ENCODE measurements around the gene MGAT4C. TPM values are rescaled to one million over a fixed set of nuclear protein-coding genes. Genes with fewer than 3 reads are reported as not detected.
"Not testable (repeated sequence)": the region's sequence is repeated elsewhere in the genome, so short reads cannot be mapped to it uniquely, and the experiment has no call there.

MGAT4C gene
- polyA plus RNA-seq, 6 donors from 2014 or later, result not detected

- no peaks in the 10 kb centered on the region for H3K4me1 Mint-ChIP-seq
- no peak overlapping the region for H3K4me3 Mint-ChIP-seq
- no peak overlapping the region for H3K27ac Mint-ChIP-seq
- DNase-seq (no peak), ATAC-seq (ENCODE audit: low read depth in 2 of 2) (no peak)
- no peaks in the 10 kb centered on the region for H3K36me3 Mint-ChIP-seq
- no peaks in the 10 kb centered on the region for H3K27me3 Mint-ChIP-seq
- no peaks in the 10 kb centered on the region for H3K9me3 Mint-ChIP-seq
Observed at GRCh38 chr12:86145156-86145555, 111.0 kb downstream of the MGAT4C start.

- no peak for ATAC-seq (ENCODE audit: low read depth in 2 of 2)
- no peak overlapping the region for H3K27ac Mint-ChIP-seq
- no peak overlapping the region for H3K4me3 Mint-ChIP-seq
- peaks cover 0 to 2% (median 0%) of the 10 kb centered on the region in 7 donors for H3K9me3 Mint-ChIP-seq
- no peak for DNase-seq
- no peaks in the 10 kb centered on the region for H3K4me1 Mint-ChIP-seq
- no peaks in the 10 kb centered on the region for H3K27me3 Mint-ChIP-seq
- no peaks in the 10 kb centered on the region for H3K36me3 Mint-ChIP-seq
Observed at GRCh38 chr12:86143162-86143561, 113.0 kb downstream of the MGAT4C start.

- DNase-seq, result no peak
- H3K27me3 Mint-ChIP-seq, result no peaks in the 10 kb centered on the region
- no peaks in the 10 kb centered on the region for H3K4me1 Mint-ChIP-seq
- no peak overlapping the region for H3K27ac Mint-ChIP-seq
- H3K36me3 Mint-ChIP-seq, result no peaks in the 10 kb centered on the region
- no peak overlapping the region for H3K4me3 Mint-ChIP-seq
- peaks cover 0 to 4% (median 0%) of the 10 kb centered on the region in 7 donors for H3K9me3 Mint-ChIP-seq
- ATAC-seq (ENCODE audit: low read depth in 2 of 2), result no peak
Observed at GRCh38 chr12:86139671-86140070, 116.5 kb downstream of the MGAT4C start.

- Mint-ChIP-seq H3K27me3 (no peaks in the 10 kb centered on the region), H3K27ac (no peak overlapping the region), H3K9me3 (peaks cover 0 to 4% (median 0%) of the 10 kb centered on the region in 7 donors), H3K36me3 (no peaks in the 10 kb centered on the region), H3K4me3 (no peak overlapping the region), H3K4me1 (no peaks in the 10 kb centered on the region)
- ATAC-seq (ENCODE audit: low read depth in 2 of 2) (no peak), DNase-seq (no peak)
Observed at GRCh38 chr12:86138770-86139169, 117.4 kb downstream of the MGAT4C start.

GRCh38 chr12:86137936-86138335 lies 118.3 kb downstream of the MGAT4C start:
- Mint-ChIP-seq H3K27me3 (no peaks in the 10 kb centered on the region), H3K4me1 (no peaks in the 10 kb centered on the region), H3K9me3 (peaks cover 0 to 4% (median 0%) of the 10 kb centered on the region in 7 donors), H3K27ac (no peak overlapping the region), H3K4me3 (no peak overlapping the region), H3K36me3 (no peaks in the 10 kb centered on the region)
- no peak for DNase-seq
- no peak for ATAC-seq (ENCODE audit: low read depth in 2 of 2)

- no peak for ATAC-seq (ENCODE audit: low read depth in 2 of 2)
- Mint-ChIP-seq H3K4me1 (no peaks in the 10 kb centered on the region), H3K9me3 (peaks cover 0 to 4% (median 0%) of the 10 kb centered on the region in 7 donors), H3K27me3 (no peaks in the 10 kb centered on the region), H3K27ac (no peak overlapping the region), H3K4me3 (no peak overlapping the region), H3K36me3 (no peaks in the 10 kb centered on the region)
- no peak for DNase-seq
Observed at GRCh38 chr12:86134561-86134960, 121.6 kb downstream of the MGAT4C start.

GRCh38 chr12:86126900-86127299 lies 129.3 kb downstream of the MGAT4C start:
- not testable (repeated sequence) for DNase-seq, H3K27ac Mint-ChIP-seq

GRCh38 chr12:86122846-86123468 lies 133.2 kb downstream of the MGAT4C start:
- H3K27me3 Mint-ChIP-seq, result no peaks in the 10 kb centered on the region
- H3K4me3 Mint-ChIP-seq, result no peak overlapping the region
- no peak for ATAC-seq (ENCODE audit: low read depth in 2 of 2)

More at GRCh38 chr12:86126900-86127299, 129.3 kb downstream of the MGAT4C start:
- not testable (repeated sequence) for H3K27me3 Mint-ChIP-seq; H3K9me3 Mint-ChIP-seq; ATAC-seq (ENCODE audit: low read depth in 2 of 2); H3K36me3 Mint-ChIP-seq; H3K4me3 Mint-ChIP-seq; H3K4me1 Mint-ChIP-seq

GRCh38 chr12:86118161-86118560 lies 138.0 kb downstream of the MGAT4C start:
- Mint-ChIP-seq H3K27me3 (no peaks in the 10 kb centered on the region), H3K4me1 (no peaks in the 10 kb centered on the region), H3K4me3 (no peak overlapping the region), H3K27ac (no peak overlapping the region), H3K36me3 (no peaks in the 10 kb centered on the region), H3K9me3 (peaks cover 0 to 9% (median 0%) of the 10 kb centered on the region in 7 donors)
- ATAC-seq (ENCODE audit: low read depth in 2 of 2), result no peak
- no peak for DNase-seq

More at GRCh38 chr12:86122846-86123468, 133.2 kb downstream of the MGAT4C start:
- no peak overlapping the region for H3K27ac Mint-ChIP-seq
- no peaks in the 10 kb centered on the region for H3K4me1 Mint-ChIP-seq
- DNase-seq, result no peak
- peaks cover 0 to 2% (median 0%) of the 10 kb centered on the region in 7 donors for H3K9me3 Mint-ChIP-seq
- H3K36me3 Mint-ChIP-seq, result no peaks in the 10 kb centered on the region

- H3K36me3 Mint-ChIP-seq, result no peaks in the 10 kb centered on the region
- H3K4me3 Mint-ChIP-seq, result no peak overlapping the region
- H3K9me3 Mint-ChIP-seq, result peaks cover 0 to 9% (median 0%) of the 10 kb centered on the region in 7 donors
- H3K4me1 Mint-ChIP-seq, result no peaks in the 10 kb centered on the region
- DNase-seq (no peak), ATAC-seq (ENCODE audit: low read depth in 2 of 2) (no peak)
- H3K27ac Mint-ChIP-seq, result no peak overlapping the region
- no peaks in the 10 kb centered on the region for H3K27me3 Mint-ChIP-seq
Observed at GRCh38 chr12:86117711-86118110, 138.5 kb downstream of the MGAT4C start.

GRCh38 chr12:86104087-86104486 lies 152.1 kb downstream of the MGAT4C start:
- Mint-ChIP-seq H3K9me3 (no peaks in the 10 kb centered on the region), H3K4me1 (no peaks in the 10 kb centered on the region), H3K27me3 (no peaks in the 10 kb centered on the region), H3K36me3 (no peaks in the 10 kb centered on the region), H3K4me3 (no peak overlapping the region), H3K27ac (no peak overlapping the region)
- DNase-seq (no peak), ATAC-seq (ENCODE audit: low read depth in 2 of 2) (no peak)

- H3K9me3 Mint-ChIP-seq, result peaks cover 0 to 4% (median 0%) of the 10 kb centered on the region in 7 donors
- H3K27ac Mint-ChIP-seq, result no peak overlapping the region
- H3K27me3 Mint-ChIP-seq, result no peaks in the 10 kb centered on the region
- H3K4me1 Mint-ChIP-seq, result no peaks in the 10 kb centered on the region
- no peaks in the 10 kb centered on the region for H3K36me3 Mint-ChIP-seq
- no peak for ATAC-seq (ENCODE audit: low read depth in 2 of 2)
- no peak for DNase-seq
- no peak overlapping the region for H3K4me3 Mint-ChIP-seq
Observed at GRCh38 chr12:86097161-86097560, 159.0 kb downstream of the MGAT4C start.

GRCh38 chr12:86091681-86092080 lies 164.5 kb downstream of the MGAT4C start:
- H3K4me1 Mint-ChIP-seq, result no peaks in the 10 kb centered on the region
- H3K36me3 Mint-ChIP-seq, result no peaks in the 10 kb centered on the region
- H3K27ac Mint-ChIP-seq, result no peak overlapping the region
- H3K27me3 Mint-ChIP-seq, result no peaks in the 10 kb centered on the region
- DNase-seq (no peak), ATAC-seq (ENCODE audit: low read depth in 2 of 2) (no peak)
- no peak overlapping the region for H3K4me3 Mint-ChIP-seq
- H3K9me3 Mint-ChIP-seq, result peaks cover 0 to 4% (median 2%) of the 10 kb centered on the region in 7 donors

- no peak for DNase-seq
- Mint-ChIP-seq H3K27ac (no peak overlapping the region), H3K4me3 (no peak overlapping the region), H3K9me3 (peaks cover 2 to 6% (median 4%) of the 10 kb centered on the region in 7 donors), H3K4me1 (no peaks in the 10 kb centered on the region), H3K36me3 (no peaks in the 10 kb centered on the region), H3K27me3 (no peaks in the 10 kb centered on the region)
- ATAC-seq (ENCODE audit: low read depth in 2 of 2), result no peak
Observed at GRCh38 chr12:86081843-86082242, 174.3 kb downstream of the MGAT4C start.

GRCh38 chr12:86059052-86059451 lies 197.1 kb downstream of the MGAT4C start:
- H3K9me3 Mint-ChIP-seq; H3K4me1 Mint-ChIP-seq; H3K36me3 Mint-ChIP-seq; DNase-seq; H3K27ac Mint-ChIP-seq; H3K27me3 Mint-ChIP-seq; H3K4me3 Mint-ChIP-seq; ATAC-seq (ENCODE audit: low read depth in 2 of 2): not testable (repeated sequence)

All from naive B cell (primary cell).